ENCODE measurements around the gene MTFR1L. TPM values are rescaled to one million over a fixed set of nuclear protein-coding genes. Genes with fewer than 3 reads are reported as not detected.

MTFR1L gene
- total RNA-seq, 1 donor from 2014 or later = 44.6 TPM

- H3K27ac ChIP-seq (ENCODE audit: low read depth, low read length) = peak overlapping the region; percentile 54
- H3K79me2 ChIP-seq (ENCODE audit: insufficient read depth, low read length) = peaks cover 25% of the 10 kb centered on the region
- no peaks in the 10 kb centered on the region for H3K9me3 ChIP-seq (ENCODE audit: insufficient read depth, low read depth, low read length)
- no peak for DNase-seq (ENCODE audit: low read depth)
- H3K27me3 Mint-ChIP-seq (ENCODE audit: low read depth, unreplicated experiment) = no peaks in the 10 kb centered on the region
- H3K4me2 ChIP-seq (ENCODE audit: low read length) = peak overlapping the region; percentile 99
- no peak for FAIRE-seq
- H3K36me3 Mint-ChIP-seq (ENCODE audit: low read depth, unreplicated experiment) = peaks cover 1% of the 10 kb centered on the region
- peak overlapping the region; percentile 96 for H2AFZ ChIP-seq (ENCODE audit: low read depth, low read length)
- H3K9me3 Mint-ChIP-seq (ENCODE audit: unreplicated experiment) = no peaks in the 10 kb centered on the region
- H3K27me3 ChIP-seq (ENCODE audit: insufficient read depth, low read length) = no peaks in the 10 kb centered on the region
- TF ChIP-seq EZH2 (IDR thresholded peaks at IDR 0.05; ENCODE audit: insufficient read depth, low read length) (no peak), CTCF (IDR thresholded peaks at IDR 0.05; ENCODE audit: insufficient read depth, low read depth, low read length) (no peak)
- peak overlapping the region; percentile 79 for H3K4me3 ChIP-seq (ENCODE audit: insufficient read depth, low read depth, low read length)
- peaks cover 6% of the 10 kb centered on the region for H3K36me3 ChIP-seq (ENCODE audit: insufficient read depth, low read length)
- H4K20me1 ChIP-seq (ENCODE audit: insufficient read depth, low read length) = no peaks in the 10 kb centered on the region
- H3K27ac Mint-ChIP-seq (ENCODE audit: unreplicated experiment) = peak overlapping the region; percentile 41
- peaks cover 10% of the 10 kb centered on the region for H3K4me1 ChIP-seq (ENCODE audit: insufficient read depth, low read length)
- peak overlapping the region; percentile 89 for H3K9ac ChIP-seq (ENCODE audit: low read length)
- H3K4me3 Mint-ChIP-seq (ENCODE audit: unreplicated experiment) = peak overlapping the region; percentile 92
- peaks cover 11% of the 10 kb centered on the region for H3K4me1 Mint-ChIP-seq (ENCODE audit: low read depth, unreplicated experiment)
These were observed 38.7 kb downstream of the MTFR1L start for GRCh38 chr1:25858494-25858893.

- no peaks in the 10 kb centered on the region for H3K27me3 Mint-ChIP-seq (ENCODE audit: low read depth, unreplicated experiment)
- Histone ChIP-seq H2AFZ (ENCODE audit: low read depth, low read length) (peak within 1 kb of the TSS; percentile 96), H3K27ac (ENCODE audit: low read depth, low read length) (peak within 1 kb of the TSS; percentile 64), H3K9me3 (ENCODE audit: insufficient read depth, low read depth, low read length) (no peaks in the 10 kb centered on the region), H3K4me3 (ENCODE audit: insufficient read depth, low read depth, low read length) (peak within 1 kb of the TSS; percentile 79), H3K27me3 (ENCODE audit: insufficient read depth, low read length) (no peaks in the 10 kb centered on the region), H4K20me1 (ENCODE audit: insufficient read depth, low read length) (no peaks in the 10 kb centered on the region), H3K36me3 (ENCODE audit: insufficient read depth, low read length) (peaks cover 6% of the 10 kb centered on the region), H3K4me2 (ENCODE audit: low read length) (peak within 1 kb of the TSS; percentile 99), H3K79me2 (ENCODE audit: insufficient read depth, low read length) (peaks cover 22% of the 10 kb centered on the region), H3K4me1 (ENCODE audit: insufficient read depth, low read length) (peaks cover 10% of the 10 kb centered on the region), H3K9ac (ENCODE audit: low read length) (peak within 1 kb of the TSS; percentile 89)
- peak within 1 kb of the TSS; percentile 92 for H3K4me3 Mint-ChIP-seq (ENCODE audit: unreplicated experiment)
- H3K4me1 Mint-ChIP-seq (ENCODE audit: low read depth, unreplicated experiment) = peaks cover 11% of the 10 kb centered on the region
- peak within 1 kb of the TSS; percentile 94 for H3K27ac Mint-ChIP-seq (ENCODE audit: unreplicated experiment)
- DNase-seq (ENCODE audit: low read depth) (peak; percentile 71), FAIRE-seq (no peak)
- TF ChIP-seq CTCF (IDR thresholded peaks at IDR 0.05; ENCODE audit: insufficient read depth, low read depth, low read length) = no peak
- TF ChIP-seq EZH2 (IDR thresholded peaks at IDR 0.05; ENCODE audit: insufficient read depth, low read length) = no peak
- H3K36me3 Mint-ChIP-seq (ENCODE audit: low read depth, unreplicated experiment) = peaks cover 4% of the 10 kb centered on the region
- no peaks in the 10 kb centered on the region for H3K9me3 Mint-ChIP-seq (ENCODE audit: unreplicated experiment)
These were observed 39.4 kb downstream of the MTFR1L start, which contains the start of gene AUNIP for GRCh38 chr1:25858906-25859789. Gene AUNIP, minus strand, starts transcription at chr1:25859457. Its CDS starts 100 bp downstream, at chr1:25859357.
